Mesendoderm (in vitro differentiated cells): ENCODE results near the gene CBX8.

Experiments
- DNase-seq: peaks from one replicate; pipeline ENCODE4 v3.0.0; 2013
- H2AK5ac ChIP-seq: 2 replicates; pipeline ENCODE4 v1.6.1; 2013; ENCODE audit warnings: low read length, inconsistent platforms
- H2BK120ac ChIP-seq: 2 replicates; pipeline ENCODE4 v1.6.1; 2013; ENCODE audit warnings: low read depth, mild to moderate bottlenecking, low read length, moderate library complexity, mixed read lengths
- H2BK15ac ChIP-seq: replicated peaks from 2 replicates; pipeline ENCODE4 v1.6.1; 2013; ENCODE audit warnings: low read depth, mild to moderate bottlenecking, moderate library complexity
- H2BK5ac ChIP-seq: 2 replicates; pipeline ENCODE4 v1.6.1; 2013; ENCODE audit warnings: low read length, inconsistent platforms
- H3K18ac ChIP-seq: 2 replicates; pipeline ENCODE4 v1.6.1; 2013; ENCODE audit warnings: mild to moderate bottlenecking, low read length, mixed read lengths
- H3K23ac ChIP-seq: one replicate; pipeline ENCODE4 v1.6.1; 2013; ENCODE audit warnings: low read length
- H3K27ac ChIP-seq: 2 replicates; pipeline ENCODE4 v1.5.1; 2013; ENCODE audit warnings: low read depth, mild to moderate bottlenecking, inconsistent platforms, low read length, moderate library complexity
- H3K27me3 ChIP-seq: 2 replicates; pipeline ENCODE4 v1.6.1; 2013; ENCODE audit warnings: low read length, control low read depth, mild to moderate bottlenecking, inconsistent platforms; ENCODE audit not compliant: insufficient read depth, poor library complexity
- H3K36me3 ChIP-seq: 2 replicates; pipeline ENCODE4 v1.6.1; 2013; ENCODE audit warnings: low read length, inconsistent platforms; ENCODE audit not compliant: control insufficient read depth, insufficient read depth
- H3K4ac ChIP-seq: one replicate; pipeline ENCODE4 v1.6.1; 2013; ENCODE audit warnings: low read depth, mild to moderate bottlenecking, low read length, moderate library complexity
- H3K4me1 ChIP-seq: 2 replicates; pipeline ENCODE4 v1.6.1; 2013; ENCODE audit warnings: low read depth, low read length, inconsistent platforms; ENCODE audit not compliant: control insufficient read depth
- H3K4me2 ChIP-seq: 2 replicates; pipeline ENCODE4 v1.6.1; 2013; ENCODE audit warnings: low read length
- H3K4me3 ChIP-seq: 2 replicates; pipeline ENCODE4 v1.5.1; 2013; ENCODE audit warnings: mild to moderate bottlenecking, low read length
- H3K56ac ChIP-seq: one replicate; pipeline ENCODE4 v1.6.1; 2013; ENCODE audit warnings: low read length
- H3K79me1 ChIP-seq: 2 replicates; pipeline ENCODE4 v1.6.1; 2013; ENCODE audit warnings: low read length, inconsistent platforms
- H3K79me2 ChIP-seq: 2 replicates; pipeline ENCODE4 v1.6.1; 2013; ENCODE audit warnings: mild to moderate bottlenecking, low read length; ENCODE audit not compliant: control insufficient read depth, insufficient read depth
- H3K9ac ChIP-seq: 2 replicates; pipeline ENCODE4 v1.6.1; 2013; ENCODE audit warnings: low read length, inconsistent platforms
- H4K5ac ChIP-seq: one replicate; pipeline ENCODE4 v1.6.1; 2013; ENCODE audit warnings: low read length
- H4K8ac ChIP-seq: one replicate; pipeline ENCODE4 v1.6.1; 2013; ENCODE audit warnings: low read depth, mild to moderate bottlenecking, control low read depth, low read length, moderate library complexity
- WGBS: extraction: QIAGEN DNeasy Blood & Tissue Kit; methylation state at CpG from one replicate; pipeline ENCODE4 v1.1.7; 2013; ENCODE audit warnings: low lambda C conversion rate, missing lambda C conversion rate; ENCODE audit not compliant: insufficient coverage; ENCODE audit errors: extremely low coverage; 5-methylcytosine and 5-hydroxymethylcytosine counted together

CBX8 gene

DNA sequence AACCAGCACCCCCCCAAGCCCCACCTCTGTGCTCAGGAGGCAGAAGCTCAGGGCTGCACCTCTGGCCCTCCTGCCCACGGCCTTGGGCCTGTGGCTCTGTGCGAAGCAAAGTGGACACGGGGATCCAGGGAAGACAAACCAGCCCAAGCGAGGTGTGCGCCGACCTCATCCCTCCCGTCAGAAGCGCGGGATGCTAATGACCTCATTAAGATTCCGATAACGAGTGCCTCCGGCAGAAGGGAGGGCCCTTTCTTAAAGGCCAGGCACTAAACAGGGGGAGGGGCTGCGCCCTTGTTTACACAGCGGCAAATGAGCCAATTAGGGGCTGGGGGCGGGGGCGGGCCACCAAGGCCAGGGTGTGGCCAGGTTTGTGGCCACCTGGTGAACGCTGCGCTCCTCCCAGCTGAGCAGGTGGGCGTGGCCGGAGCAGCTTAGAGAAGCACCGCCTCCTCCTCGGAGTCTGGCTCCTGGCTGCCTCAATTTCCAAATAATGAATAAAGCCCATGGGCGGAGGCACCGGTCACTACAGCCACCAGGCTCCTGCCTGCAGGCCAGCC is 39.2 kb upstream of the CBX8 start:
- H3K23ac ChIP-seq: no peak overlapping the region
- H4K5ac ChIP-seq: no peak overlapping the region
- peak; percentile 99 for DNase-seq
- H3K27me3 ChIP-seq: peaks cover 37% of the 10 kb centered on the region
- H2BK120ac ChIP-seq: no peak overlapping the region
- no peaks in the 10 kb centered on the region for H3K36me3 ChIP-seq
- no peak overlapping the region for H3K9ac ChIP-seq
- H3K27ac ChIP-seq: no peak overlapping the region
- H3K4ac ChIP-seq: no peak overlapping the region
- H3K18ac ChIP-seq: no peak overlapping the region
- no peaks in the 10 kb centered on the region for H3K79me2 ChIP-seq
- no peak overlapping the region for H2BK15ac ChIP-seq
- H2AK5ac ChIP-seq: no peak overlapping the region
- no peak overlapping the region for H3K56ac ChIP-seq
- no CpG with 5 or more reads among the region's 24 CpGs for WGBS
- H3K4me1 ChIP-seq: peaks cover 16% of the 10 kb centered on the region
- no peak overlapping the region for H3K4me3 ChIP-seq
- no peak overlapping the region for H4K8ac ChIP-seq
- no peaks in the 10 kb centered on the region for H3K79me1 ChIP-seq
- no peak overlapping the region for H2BK5ac ChIP-seq
- peak overlapping the region; percentile 26 for H3K4me2 ChIP-seq

- Histone ChIP-seq H3K27me3 (peaks cover 33% of the 10 kb centered on the region), H4K8ac (no peak overlapping the region), H3K4me1 (peaks cover 16% of the 10 kb centered on the region), H3K18ac (no peak overlapping the region), H3K79me2 (no peaks in the 10 kb centered on the region), H4K5ac (no peak overlapping the region), H2BK15ac (no peak overlapping the region), H2BK5ac (no peak overlapping the region), H3K27ac (no peak overlapping the region), H2AK5ac (no peak overlapping the region), H2BK120ac (no peak overlapping the region), H3K9ac (no peak overlapping the region), H3K23ac (no peak overlapping the region), H3K4me2 (no peak overlapping the region), H3K79me1 (no peaks in the 10 kb centered on the region), H3K36me3 (no peaks in the 10 kb centered on the region), H3K4ac (no peak overlapping the region), H3K56ac (no peak overlapping the region), H3K4me3 (no peak overlapping the region)
- no CpG with 5 or more reads among the region's 13 CpGs for WGBS
- peak; percentile 77 for DNase-seq
Observed at GRCh38 chr17:79835470-79835899, 38.6 kb upstream of the CBX8 start.

- no peaks in the 10 kb centered on the region for H3K79me2 ChIP-seq
- H2BK120ac ChIP-seq: no peak overlapping the region
Observed at GRCh38 chr17:79834565-79835469, 37.9 kb upstream of the CBX8 start.

GRCh38 chr17:79833744-79834564 is 37.1 kb upstream of the CBX8 start:
- Histone ChIP-seq H3K79me1 (no peaks in the 10 kb centered on the region), H2AK5ac (no peak overlapping the region), H4K5ac (no peak overlapping the region), H3K79me2 (no peaks in the 10 kb centered on the region), H3K4me1 (peaks cover 16% of the 10 kb centered on the region), H2BK120ac (no peak overlapping the region), H3K23ac (no peak overlapping the region), H2BK15ac (no peak overlapping the region), H3K4me2 (no peak overlapping the region), H3K9ac (no peak overlapping the region), H4K8ac (no peak overlapping the region), H3K4me3 (no peak overlapping the region), H3K56ac (no peak overlapping the region), H3K36me3 (no peaks in the 10 kb centered on the region), H3K27me3 (peaks cover 33% of the 10 kb centered on the region), H2BK5ac (no peak overlapping the region), H3K27ac (no peak overlapping the region), H3K4ac (no peak overlapping the region), H3K18ac (no peak overlapping the region)
- WGBS: no CpG with 5 or more reads among the region's 83 CpGs
- DNase-seq: no peak

More at GRCh38 chr17:79834565-79835469, 37.9 kb upstream of the CBX8 start:
- H3K4me3 ChIP-seq: no peak overlapping the region
- H3K23ac ChIP-seq: no peak overlapping the region
- peaks cover 33% of the 10 kb centered on the region for H3K27me3 ChIP-seq
- H3K56ac ChIP-seq: no peak overlapping the region
- H2BK15ac ChIP-seq: no peak overlapping the region
- H3K4me1 ChIP-seq: peaks cover 16% of the 10 kb centered on the region
- no peak overlapping the region for H3K4ac ChIP-seq
- H2AK5ac ChIP-seq: no peak overlapping the region
- no peaks in the 10 kb centered on the region for H3K79me1 ChIP-seq
- WGBS: no CpG with 5 or more reads among the region's 61 CpGs
- no peak overlapping the region for H3K18ac ChIP-seq
- no peaks in the 10 kb centered on the region for H3K36me3 ChIP-seq
- DNase-seq: no peak
- H3K9ac ChIP-seq: no peak overlapping the region
- H3K4me2 ChIP-seq: no peak overlapping the region
- no peak overlapping the region for H3K27ac ChIP-seq
- no peak overlapping the region for H4K8ac ChIP-seq
- no peak overlapping the region for H2BK5ac ChIP-seq
- no peak overlapping the region for H4K5ac ChIP-seq

- no CpG with 5 or more reads among the region's 7 CpGs for WGBS
- H2AK5ac ChIP-seq: no peak overlapping the region
- no peak overlapping the region for H2BK5ac ChIP-seq
- no peak overlapping the region for H3K4me3 ChIP-seq
- DNase-seq: no peak
- peaks cover 33% of the 10 kb centered on the region for H3K27me3 ChIP-seq
- no peak overlapping the region for H3K4ac ChIP-seq
- H3K4me2 ChIP-seq: no peak overlapping the region
- H3K4me1 ChIP-seq: peaks cover 16% of the 10 kb centered on the region
- H3K79me2 ChIP-seq: no peaks in the 10 kb centered on the region
- no peaks in the 10 kb centered on the region for H3K79me1 ChIP-seq
- no peak overlapping the region for H3K9ac ChIP-seq
- H3K18ac ChIP-seq: no peak overlapping the region
- no peak overlapping the region for H3K27ac ChIP-seq
- no peak overlapping the region for H4K8ac ChIP-seq
- H2BK15ac ChIP-seq: no peak overlapping the region
- no peak overlapping the region for H2BK120ac ChIP-seq
- no peak overlapping the region for H3K23ac ChIP-seq
- no peak overlapping the region for H4K5ac ChIP-seq
- no peaks in the 10 kb centered on the region for H3K36me3 ChIP-seq
- H3K56ac ChIP-seq: no peak overlapping the region
Observed at GRCh38 chr17:79833110-79833450, 36.2 kb upstream of the CBX8 start.
